NCI-H1436 treated with DMSO at 0.1 percent for 48 hours (cell line): Measurements from ENCODE around the gene TXNDC12.
"Not testable (repeated sequence)": the region's sequence is repeated elsewhere in the genome, so short reads cannot be mapped to it uniquely, and the experiment has no call there.

ENCODE experiments used
- DNase-seq: peaks from one replicate; lab custom pipeline; 2025; lab: John Stamatoyannopoulos, UW

Gene TXNDC12

DNA sequence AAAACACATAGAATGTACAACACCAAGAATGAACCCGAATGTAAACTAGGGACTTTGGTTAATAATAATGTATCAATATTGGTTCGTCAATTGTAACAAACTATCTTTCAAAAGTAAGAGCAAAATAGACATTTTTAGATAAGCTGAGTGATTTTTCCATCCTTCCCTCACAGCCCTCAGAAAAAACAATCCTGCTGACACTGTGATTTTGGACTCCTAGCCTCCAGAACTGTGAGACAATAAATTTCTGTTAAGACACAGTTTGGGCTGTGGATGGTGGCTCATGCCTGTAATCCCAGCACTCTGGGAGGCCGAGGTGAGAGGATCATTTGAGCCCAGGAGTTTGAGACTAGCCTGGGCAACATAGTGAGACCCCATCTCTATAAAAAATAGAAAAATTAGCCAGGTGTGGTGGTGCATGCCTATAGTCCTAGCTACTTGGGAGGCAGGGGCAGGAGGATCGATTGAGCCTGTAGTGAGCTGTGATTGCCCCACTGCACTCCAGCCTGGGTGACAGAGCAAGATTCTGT is 9.3 kb downstream of the TXNDC12 start:
- not testable (repeated sequence) for DNase-seq

DNA sequence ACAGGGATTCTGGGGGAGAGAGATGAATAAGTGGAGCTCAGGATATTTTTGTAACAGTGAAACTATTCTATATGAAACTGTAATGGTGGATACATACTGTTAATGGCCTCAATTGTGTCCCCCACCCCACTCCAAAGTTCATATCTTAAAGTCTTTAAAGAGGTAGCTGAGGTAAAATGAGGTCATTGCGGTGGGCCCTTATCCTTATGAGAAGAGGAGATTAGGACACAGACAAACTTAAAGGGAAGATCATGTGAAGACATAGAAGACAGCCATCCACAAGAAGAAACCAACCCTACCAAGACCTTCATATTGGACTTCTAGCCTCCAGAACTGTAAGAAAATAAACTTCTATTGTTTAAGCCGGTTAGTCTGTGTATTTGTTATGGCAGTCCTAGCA is 9.8 kb downstream of the TXNDC12 start:
- no peak for DNase-seq

DNA sequence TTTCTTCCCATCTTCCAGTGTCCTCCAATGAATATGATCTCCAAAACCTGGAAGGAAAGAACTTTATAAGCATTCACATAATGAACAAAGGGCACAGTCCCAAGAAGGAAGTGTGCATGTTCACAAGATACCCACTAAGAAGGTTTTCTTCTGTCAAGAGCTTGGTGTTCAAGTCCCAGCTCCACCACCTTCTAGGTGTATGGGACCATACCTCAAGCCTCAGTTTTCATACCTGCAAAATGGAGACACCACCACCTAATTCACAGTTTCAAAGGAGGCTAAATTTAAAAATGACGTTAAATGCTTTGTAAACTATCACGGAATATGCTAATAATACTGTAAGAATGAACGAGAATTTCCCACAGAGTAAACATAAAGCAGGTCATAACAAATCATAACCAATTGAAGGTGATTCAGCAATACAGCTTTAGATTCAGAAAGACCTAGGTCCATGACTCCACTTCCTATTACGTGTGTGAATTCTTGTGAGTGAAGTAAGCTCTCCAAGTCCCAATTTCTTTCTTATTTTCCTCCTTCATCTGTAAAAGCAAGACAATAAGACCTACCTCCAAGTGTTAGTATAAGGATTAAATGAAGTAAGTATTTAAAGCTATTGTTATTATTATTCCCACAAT is 13.3 kb downstream of the TXNDC12 start:
- DNase-seq = no peak

DNA sequence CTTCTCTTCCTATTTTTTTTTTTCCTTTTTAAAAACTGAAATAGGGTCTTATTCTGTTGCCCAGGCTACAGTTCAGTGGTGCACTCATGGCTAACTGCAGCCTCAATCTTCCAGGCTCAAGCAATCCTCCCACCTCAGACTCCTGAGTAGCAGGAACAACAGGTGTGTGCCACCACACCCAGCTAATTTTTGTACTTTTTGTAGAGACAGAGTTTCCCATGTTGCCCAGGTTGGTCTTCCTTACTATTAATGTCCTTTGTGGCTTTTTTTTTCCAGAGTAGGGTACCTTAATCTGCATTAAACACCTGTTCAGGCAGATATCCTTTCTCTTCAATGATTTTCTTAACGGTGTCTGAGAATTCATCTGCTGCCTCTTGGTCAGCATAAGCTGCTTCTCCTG is 17.1 kb downstream of the TXNDC12 start:
- no peak for DNase-seq

DNA sequence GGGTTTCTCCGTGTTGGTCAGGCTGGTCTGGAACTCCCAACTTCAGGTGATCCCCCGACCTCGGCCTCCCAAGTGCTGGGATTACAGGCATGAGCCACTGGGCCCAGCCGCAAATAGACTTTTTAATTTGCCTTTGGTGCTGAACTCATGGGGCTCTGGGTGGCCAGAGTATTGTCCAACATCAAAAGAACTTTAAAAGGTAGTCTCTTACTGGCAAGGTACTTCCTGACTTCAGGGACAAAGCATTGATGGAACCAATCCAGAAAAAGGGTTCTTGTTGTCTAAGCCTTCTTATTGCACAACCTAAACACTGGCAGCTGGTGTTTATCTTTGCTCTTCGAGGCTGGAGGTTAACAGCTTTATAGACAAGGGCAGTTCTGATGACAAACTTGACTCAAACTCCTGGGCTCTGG is 17.6 kb downstream of the TXNDC12 start:
- no peak for DNase-seq

DNA sequence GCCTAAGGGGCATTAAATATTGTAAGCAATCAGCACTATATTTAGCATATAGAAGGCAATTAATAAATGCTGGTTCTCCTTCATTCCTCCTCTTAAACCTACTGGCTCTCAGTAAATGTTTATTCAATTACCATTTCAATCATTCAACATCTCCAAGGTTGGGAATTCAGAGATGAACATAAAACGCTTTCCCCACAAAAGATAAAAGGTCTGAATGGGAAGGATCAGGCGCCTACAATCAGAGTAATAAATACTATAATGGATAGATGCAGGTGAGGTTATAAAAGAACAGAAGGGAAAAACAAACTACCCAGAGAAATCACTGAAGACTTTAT is 21.0 kb downstream of the TXNDC12 start:
- no peak for DNase-seq

DNA sequence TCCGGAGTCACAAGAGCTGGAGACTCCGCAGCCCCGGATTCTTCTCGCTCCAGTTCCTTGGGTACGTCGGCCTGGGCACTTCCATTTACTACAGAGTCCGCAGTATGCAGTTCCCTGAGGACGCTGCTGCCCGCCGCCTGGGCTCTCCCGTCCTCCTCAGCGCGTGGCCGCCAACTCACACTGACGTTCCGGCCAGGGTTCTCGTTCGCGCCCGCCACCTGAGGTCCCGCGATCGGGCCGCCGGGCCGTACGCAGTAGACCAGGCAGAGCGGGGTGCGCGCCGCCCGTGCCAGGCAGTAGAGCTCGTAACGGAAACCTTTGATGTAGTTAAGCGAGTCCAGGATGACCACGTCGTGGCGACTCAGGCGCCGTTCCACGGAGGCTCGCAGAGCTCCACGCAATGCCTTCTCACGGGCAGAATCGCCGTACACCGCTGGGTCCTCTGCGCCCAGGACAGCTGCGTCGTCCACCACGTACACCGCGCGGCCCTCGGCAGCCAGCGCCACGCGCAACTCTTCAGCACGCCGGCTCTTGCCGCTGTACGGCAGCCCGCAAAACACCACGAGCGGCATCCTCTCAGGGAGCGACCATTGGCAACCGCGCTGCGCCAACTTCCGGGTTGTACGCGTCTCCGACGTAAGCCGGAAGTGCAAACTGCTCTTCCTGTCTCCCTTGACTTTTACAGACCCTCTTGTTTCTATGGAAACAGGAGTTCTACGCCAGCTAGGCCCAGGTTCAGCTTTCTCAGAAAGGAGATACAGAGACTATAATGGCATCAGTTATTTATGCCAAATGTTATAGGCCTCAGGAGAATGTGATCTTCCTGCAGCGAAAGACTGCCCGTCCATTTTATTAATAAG is 21.6 kb downstream of the TXNDC12 start, which contains the start of gene KTI12:
Gene KTI12, minus strand, starts transcription at position 621 of the 860 bp plus-strand sequence. Its CDS starts 49 bp downstream, at position 572.
- peak; percentile 58 for DNase-seq

DNA sequence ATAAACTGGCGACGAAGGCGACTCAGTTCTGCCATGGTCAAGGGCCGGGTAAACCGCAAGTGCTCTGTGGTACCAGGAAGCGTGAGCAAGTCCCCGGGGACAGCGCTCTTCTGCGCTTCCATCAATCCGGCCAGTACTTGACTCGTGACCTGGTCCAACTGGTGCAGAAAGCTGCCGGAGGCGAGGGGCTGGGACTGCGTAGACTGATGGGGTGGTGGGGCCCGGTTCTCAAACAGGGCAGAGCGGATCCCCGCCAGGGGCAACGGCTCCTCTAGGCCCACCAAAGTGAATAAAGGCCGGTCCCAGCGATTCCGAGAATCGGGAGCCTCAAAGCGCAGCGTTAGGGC is 22.2 kb downstream of the TXNDC12 start:
- no peak for DNase-seq

DNA sequence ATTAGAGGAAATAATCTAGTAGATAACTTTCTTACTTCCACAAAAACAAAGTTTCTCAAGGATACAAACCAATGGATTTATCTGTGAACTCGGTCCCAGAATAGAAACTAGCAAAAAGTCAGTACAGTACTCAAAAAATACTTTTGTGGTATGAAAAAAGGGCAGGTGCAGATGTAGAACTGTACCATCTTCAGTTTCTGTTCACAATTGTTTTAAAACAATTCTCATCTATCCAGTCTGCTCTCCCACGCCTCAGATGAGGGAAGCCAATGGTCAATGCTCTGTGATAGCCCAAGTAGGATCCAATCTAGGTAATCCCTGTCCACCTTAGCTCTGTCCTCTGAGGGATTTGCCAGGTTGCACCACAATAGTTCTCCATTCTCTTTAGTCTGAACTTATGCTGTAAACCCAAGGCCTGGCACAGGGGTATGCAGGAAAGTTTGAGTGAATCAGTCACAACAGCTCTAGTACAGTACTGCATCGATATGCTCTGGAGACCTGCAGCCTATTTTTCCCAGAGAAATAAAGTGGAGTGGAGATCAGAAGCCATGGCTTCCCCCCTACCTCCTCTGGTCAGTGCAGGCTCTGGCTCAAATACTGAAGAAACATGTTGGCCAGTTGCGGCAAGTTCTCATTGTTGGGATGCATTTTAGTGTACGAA is 22.7 kb downstream of the TXNDC12 start:
- no peak for DNase-seq

DNA sequence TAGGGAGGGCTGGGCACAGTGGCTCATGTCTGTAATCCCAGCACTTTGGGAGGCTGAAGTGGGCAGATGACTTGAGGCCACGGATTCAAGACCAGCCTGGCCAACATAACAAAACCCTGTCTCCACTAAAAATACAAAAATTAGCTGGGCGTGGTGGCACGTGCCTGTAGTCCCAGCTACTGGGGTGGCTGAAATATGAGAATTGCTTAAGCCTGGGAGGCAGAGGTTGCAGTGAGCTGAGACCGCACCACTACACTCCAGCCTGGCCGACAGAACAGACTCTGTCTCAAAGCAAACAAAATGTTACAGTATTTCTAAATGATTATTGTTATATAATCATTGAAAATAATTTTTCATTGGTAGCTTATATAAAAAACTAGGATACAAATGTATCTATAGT is 26.2 kb downstream of the TXNDC12 start:
- DNase-seq = not testable (repeated sequence)

DNA sequence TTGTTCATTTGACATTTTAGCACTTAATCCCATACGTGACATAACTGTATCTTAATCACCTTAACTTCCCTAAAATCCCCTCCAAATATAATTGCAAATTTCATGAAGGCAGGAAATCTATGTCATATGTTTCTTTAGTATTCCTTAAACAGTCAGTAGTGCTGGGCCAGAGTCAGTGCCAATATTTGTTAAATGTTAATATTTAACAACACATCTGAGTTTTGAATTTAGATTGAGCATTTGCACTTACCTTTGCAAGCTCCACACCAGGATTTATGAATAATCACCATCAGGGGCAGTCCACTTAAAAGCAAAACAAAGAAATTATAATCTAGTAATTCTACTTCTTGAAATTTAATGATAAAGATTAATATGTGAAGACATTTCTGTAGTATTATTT is 26.7 kb downstream of the TXNDC12 start:
- no peak for DNase-seq

DNA sequence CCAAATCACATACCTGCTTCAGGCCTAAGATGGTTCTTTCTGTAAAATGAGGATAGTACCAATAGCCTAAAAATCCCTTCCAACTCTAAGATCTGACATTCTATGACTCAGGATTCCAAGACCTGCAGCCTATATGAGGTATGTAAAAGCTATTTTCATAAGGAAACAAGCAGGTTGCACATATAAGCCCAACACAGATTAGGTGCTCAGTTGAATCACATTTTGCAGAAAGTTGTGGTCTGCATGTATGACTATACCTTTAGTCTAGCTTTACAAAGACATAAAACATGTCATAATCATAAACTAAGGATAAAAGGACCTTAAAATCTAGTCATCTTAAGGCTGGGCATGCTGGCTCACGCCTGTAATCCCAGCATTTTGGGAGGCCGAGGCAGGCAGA is 28.7 kb downstream of the TXNDC12 start:
- no peak for DNase-seq

DNA sequence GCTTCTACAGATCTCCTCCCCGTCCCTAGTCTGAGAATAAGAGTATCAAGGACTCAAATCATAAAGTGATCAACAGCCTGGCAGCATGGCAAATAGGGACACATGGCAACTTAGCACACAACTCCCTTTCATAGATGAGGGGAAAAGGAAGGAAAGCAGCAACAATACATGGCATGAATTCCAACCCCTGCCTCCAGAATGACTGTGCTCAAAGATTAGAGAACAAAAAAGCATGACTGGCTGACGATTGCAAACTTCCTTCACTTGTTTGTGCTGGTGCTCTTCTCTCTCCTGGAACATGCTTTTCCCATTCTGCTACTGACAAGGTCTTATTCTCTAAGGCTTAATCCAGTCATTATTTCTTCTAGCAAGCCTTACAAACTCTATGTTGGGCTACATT is 32.9 kb downstream of the TXNDC12 start:
- no peak for DNase-seq

DNA sequence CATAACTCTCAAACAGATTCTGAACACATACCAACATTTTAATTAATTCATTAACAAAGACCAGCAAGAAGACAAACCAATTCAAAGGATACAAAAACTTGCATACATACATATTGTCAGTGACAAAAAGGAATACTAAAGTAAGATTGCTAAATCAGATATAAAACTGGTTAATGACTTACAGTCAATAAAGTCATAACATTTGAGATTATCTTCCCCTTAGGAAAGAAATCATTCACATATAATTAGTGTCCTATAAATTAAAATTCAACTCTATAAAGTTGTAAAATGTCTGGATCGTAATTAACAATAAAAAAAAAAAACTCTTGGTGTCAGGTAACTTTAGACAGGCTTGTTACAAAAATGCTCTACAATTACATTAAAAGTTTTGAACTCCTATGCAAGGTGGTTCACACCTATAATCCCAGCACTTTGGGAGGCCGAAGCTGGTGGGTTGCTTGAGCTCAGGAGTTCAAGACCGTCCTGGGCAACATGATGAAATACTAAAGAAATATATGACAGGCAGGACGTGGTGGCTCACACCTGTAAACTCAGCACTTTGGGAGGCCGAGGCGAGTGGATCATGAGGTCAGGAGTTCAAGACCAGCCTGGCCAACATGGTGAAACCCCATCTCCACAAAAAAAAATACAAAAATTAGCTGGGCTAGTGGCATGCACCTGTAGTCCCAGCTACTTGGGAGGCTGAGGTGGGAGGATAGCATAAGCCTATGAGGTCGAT is 46.8 kb downstream of the TXNDC12 start:
- no peak for DNase-seq

DNA sequence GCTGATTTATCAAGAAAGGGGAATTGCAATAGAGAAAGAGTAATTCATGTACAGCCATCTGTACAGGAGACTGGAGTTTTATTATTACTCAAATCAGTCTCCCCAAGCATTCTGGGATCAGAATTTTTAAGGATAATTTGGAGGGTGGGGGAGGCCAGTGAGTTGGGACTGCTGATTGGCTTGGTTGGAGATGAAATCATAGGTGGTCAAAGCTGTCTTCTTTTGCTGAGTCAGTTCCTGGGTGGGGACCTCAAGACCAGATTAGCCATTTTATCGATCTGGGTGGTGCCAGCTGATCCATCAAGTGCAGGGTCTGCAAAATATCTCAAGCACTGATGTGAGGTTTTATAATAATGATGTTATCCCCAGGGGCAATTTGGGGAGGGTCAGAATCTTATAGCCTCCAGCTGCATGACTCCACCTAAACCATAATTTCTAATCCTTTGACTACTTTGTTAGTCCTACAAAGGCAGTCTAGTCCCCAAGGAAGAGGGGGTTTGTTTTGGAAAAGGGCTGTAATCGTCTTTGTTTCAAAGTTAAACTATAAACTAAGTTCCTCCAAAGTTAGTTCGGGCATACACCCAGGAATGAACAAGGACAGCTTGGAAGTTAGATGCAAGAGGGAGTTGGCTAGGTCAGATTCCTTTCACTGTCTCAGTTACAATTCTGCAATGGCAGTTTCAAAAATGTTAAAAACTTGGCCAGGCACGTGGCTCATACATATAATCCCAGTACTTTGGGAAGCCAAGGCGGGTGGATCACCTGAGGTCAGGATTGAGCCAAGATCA is 47.6 kb downstream of the TXNDC12 start:
- no peak for DNase-seq

DNA sequence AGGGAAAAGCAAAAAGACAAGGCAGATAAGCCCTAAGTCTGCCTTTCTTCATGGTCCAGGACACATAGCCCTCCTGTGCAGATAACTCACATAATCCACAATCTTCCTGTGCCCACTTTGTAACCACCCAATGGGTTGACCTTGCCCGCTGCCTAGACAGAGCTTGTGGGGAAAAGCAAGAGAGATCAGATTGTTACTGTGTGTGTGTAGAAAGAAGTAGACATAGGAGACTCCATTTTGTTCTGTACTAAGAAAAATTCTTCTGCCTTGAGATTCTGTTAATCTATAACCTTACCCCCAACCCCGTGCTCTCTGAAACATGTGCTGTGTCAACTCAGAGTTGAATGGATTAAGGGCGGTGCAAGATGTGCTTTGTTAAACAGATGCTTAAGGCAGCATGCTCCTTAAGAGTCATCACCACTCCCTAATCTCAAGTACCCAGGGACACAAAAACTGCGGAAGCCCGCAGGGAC is 48.9 kb downstream of the TXNDC12 start:
- DNase-seq = not testable (repeated sequence)

DNA sequence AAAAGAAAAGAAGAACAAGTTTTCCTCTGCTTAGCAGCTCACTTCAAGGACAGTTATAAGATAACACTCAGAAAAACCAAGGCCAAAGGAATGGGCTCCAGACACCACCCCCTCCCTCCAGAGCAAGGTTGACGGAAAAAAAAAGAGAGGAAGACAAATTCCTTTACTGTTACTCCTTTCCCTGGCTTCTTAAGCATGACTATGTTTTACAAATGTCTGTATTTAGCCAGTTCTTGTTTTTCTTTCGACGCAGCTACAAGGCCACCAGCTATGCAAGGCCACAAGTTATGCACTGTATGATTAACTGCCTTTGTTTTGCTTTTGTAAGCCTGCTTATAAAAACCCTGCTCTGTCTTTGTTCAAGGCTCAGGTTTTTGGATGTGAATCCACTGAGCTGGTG is 49.4 kb downstream of the TXNDC12 start:
- not testable (repeated sequence) for DNase-seq

DNA sequence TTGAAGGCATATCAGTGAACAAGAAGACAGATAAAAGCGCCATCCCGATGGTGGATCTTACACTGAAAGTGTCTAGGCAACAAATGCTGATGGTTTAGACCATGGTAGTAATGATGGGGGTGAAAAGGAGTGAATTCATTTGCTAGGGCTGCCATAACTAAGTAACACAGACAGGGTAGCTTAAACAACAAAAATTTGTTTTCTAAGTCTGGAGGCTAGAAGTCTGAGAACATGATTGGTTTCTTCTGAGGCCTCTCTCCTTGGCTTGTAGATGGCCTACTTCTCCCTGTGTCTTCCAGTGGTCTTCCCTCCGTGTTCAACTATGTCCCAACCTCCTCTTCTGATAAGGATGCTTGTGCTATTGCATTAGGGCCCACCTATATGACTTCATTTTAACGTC is 51.1 kb downstream of the TXNDC12 start:
- DNase-seq = no peak

DNA sequence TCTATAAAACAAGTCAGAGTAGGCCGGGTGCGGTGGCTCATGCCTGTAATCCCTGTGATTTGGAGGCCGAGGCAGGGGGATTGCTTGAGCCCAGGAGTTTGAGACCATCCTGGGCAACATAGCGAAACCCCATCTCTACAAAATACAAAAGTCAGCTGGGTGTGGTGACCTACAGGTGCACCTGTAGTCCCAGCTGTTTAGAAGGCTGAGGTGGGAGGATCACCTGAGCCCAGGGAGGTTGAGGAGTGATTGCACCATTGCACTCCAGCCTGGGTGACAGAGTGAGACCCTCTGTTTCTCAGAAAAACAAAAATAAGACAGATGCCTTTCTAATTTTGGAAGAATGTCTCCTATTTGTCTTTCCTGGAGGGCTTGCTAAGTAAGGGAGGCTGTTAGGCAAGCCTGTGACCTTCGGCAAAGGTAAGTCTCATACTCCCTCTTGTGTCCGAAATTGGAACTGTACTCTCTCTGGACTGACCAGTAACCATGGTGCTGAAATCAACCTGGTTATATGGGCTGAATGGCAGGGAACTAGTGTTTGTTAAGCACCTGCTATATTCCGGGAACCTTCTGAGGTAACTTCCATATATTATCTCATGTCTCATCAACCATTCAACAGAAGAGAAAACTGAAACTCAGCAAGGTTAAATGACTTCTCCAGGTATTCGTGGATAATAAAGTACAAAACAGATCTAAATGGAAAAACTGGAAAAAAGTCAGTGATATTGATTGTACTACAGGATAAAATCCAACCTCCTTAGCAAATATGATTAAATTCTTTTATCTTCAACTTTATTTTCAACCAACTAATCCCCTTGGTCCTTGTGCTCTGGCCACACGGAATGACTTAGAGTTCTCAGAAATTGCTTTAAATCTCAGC is 52.7 kb downstream of the TXNDC12 start:
- peak; percentile 63 for DNase-seq

DNA sequence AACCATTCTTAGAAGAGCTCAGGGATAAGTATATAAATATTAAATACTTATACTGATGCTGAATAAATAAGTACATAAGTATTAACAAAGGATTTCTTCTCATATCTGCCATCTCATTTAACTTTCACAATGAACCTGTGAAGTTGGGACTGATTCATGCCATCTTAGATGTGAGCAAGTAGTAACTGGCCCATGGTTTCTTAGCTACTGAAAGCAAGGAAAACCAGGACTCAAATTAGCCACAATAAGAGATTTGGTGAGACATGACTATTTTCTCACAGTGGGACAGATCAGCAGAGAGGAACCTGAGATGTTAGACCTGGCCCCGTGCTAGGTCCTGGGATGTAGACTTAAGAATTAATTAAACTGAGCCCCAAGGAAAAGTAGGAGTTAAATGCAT is 56.3 kb downstream of the TXNDC12 start:
- DNase-seq = no peak
